Stimulated activated CD4-positive, alpha-beta T cell treated with anti-CD3 and anti-CD28 coated beads, Interleukin-4, amount 100 ng/mL, for 24 hours (primary cell): ENCODE measurements around the gene ADCY10.
"Not testable (repeated sequence)": the region's sequence is repeated elsewhere in the genome, so short reads cannot be mapped to it uniquely, and the experiment has no call there.

Experiments used
- DNase-seq: peaks from one replicate; pipeline ENCODE4 v3.0.0-alpha.2; 2020

Gene ADCY10

GRCh38 chr1:167913895-167914496 is at the start of gene ADCY10:
Gene ADCY10, minus strand, starts transcription at chr1:167914134. Its CDS starts 8,994 bp downstream, at chr1:167905140.
- DNase-seq = no peak

DNA sequence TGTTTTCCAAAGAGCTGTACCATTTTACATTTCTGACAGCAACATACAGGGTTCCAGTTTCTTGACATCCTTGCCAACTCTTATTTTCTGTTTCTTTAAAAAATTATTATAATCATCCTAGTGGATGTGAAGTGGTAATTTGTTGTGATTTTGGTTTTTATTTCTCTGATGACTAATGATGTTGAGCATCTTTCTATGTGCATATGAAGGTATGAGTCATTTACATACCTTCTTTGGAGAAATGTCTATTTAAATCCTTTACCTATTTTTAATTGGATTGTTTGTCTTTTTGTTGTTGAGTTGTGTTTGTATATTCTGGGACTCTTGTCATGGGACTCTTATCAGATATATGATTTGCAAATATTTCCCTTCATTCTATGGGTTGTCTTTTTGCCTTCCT is 43.8 kb upstream of the ADCY10 start:
- DNase-seq = no peak

GRCh38 chr1:167955915-167956314 is 42.0 kb upstream of the ADCY10 start:
- no peak for DNase-seq

GRCh38 chr1:167950569-167950968 is 36.6 kb upstream of the ADCY10 start:
- no peak for DNase-seq

GRCh38 chr1:167949785-167950184 is 35.9 kb upstream of the ADCY10 start:
- no peak for DNase-seq

- DNase-seq = no peak
Observed at GRCh38 chr1:167947733-167948132, 33.8 kb upstream of the ADCY10 start.

GRCh38 chr1:167943541-167943940 is 29.6 kb upstream of the ADCY10 start:
- DNase-seq = no peak

DNA sequence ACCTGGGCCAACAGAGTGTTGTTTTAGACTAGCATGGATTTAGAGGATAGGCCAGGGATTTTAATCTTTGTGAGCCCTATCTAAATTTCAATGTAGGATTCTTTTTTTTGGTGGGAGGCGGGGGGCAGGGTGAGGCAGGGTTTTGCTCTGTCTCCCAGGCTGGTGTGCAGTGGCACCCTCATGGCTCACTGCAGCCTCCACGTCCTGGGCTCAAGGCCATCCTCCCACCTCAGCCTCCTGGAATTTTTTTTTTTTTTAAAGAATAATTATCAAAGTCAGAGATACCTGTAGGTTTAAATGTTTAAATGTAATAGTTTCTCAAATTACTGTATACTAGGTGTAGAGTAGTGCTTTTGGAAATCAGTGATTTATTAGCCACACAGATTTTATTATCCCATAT is 26.3 kb upstream of the ADCY10 start:
- DNase-seq = no peak

DNA sequence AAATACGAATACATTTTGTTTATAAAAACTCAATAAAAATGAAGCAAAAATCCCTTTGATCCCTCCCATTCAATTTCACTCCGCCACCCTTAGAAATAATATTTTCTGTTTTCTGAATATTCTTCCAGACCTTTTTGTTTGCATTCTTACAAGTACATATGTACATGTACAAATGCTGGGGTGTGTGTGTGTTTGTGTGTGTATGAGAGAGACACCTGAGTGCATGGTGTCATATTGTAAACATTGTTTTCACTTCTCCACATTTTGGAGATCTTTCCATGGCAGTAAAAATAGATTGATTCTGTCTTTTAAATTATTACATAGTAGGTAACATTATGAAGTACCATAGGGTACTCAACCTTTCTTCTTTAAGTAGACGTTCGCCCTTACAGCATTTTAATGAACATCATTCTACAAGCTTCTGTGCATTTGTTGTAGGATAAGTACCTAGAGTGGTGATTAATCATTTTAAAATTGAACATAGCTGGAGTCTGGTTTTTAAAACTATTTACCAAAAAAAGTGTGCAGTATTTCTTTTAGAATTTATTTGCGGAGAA is 24.2 kb upstream of the ADCY10 start:
- no peak for DNase-seq

DNA sequence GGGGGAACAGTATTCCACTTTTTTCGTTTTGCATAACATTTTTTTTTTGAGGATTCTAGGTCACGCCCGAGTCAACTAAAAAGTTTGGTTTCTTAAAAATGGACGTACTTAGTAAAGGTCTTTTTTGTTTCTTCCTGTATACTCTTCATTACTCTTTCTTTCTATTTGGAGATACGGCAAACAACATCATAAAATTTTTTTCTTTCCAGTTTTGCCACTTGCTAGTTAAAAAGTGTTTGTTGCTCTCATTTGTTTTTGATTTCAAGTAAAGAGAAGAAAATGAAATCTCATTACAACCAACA is 23.7 kb upstream of the ADCY10 start:
- DNase-seq = no peak

- DNase-seq = peak; percentile 63
Observed at GRCh38 chr1:167936930-167937708, 23.2 kb upstream of the ADCY10 start, which contains the start of gene MPC2. Gene MPC2, minus strand, starts transcription at chr1:167937072. Its CDS starts 1,231 bp downstream, at chr1:167935841.

DNA sequence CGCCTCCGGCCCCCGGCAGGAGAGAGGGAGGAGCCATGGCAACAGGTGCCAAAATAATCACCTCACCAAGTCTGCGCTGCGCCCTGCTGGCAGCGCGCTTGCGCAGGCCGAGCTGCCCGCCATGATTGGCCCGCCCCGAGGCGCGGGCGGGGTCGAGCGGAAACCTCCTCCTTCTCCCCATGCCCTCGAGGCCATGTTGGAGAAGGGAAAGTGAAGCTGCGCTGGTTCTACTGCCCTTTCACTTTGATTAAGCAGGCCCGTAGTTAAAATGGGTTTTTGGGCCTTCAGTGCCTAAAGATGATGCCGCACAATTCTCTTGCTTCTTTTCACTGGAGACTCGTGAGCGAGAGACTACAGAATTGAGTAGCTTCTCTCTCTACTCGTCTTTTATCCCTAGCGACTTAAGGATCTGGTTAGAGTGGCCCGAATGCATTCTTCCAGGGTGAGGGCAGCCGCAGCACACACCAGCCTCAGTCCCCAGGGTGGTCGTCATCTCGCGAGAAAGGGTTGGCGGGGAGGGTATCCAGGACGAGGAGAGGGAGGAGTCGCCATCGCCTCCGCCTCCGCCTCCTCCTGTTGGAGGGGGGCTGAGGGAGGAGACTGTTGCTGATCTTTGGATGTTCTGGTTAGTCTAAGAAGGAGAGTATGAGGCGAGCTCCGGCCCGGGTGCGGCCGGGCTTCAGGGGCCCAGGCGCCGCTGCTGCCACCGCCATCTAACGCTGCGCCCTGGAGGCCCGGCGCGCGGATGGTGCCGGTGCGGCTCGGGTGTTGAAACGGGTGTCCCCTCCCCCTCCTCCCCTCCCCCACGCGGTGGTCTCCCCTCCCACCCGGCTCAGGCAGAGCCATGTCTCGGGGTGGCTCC is 22.4 kb upstream of the ADCY10 start, which contains the start of gene DCAF6:
Gene DCAF6 (plus strand): TSS at position 616 of the 862 bp plus-strand sequence. CDS start 229 bp downstream, at position 845.
- peak; percentile 97 for DNase-seq

GRCh38 chr1:167935216-167936067 is 21.5 kb upstream of the ADCY10 start:
- peak; percentile 36 for DNase-seq

- DNase-seq = no peak
Observed at GRCh38 chr1:167934426-167935215, 20.7 kb upstream of the ADCY10 start.

- DNase-seq = no peak
Observed at GRCh38 chr1:167933788-167934187, 19.9 kb upstream of the ADCY10 start.

DNA sequence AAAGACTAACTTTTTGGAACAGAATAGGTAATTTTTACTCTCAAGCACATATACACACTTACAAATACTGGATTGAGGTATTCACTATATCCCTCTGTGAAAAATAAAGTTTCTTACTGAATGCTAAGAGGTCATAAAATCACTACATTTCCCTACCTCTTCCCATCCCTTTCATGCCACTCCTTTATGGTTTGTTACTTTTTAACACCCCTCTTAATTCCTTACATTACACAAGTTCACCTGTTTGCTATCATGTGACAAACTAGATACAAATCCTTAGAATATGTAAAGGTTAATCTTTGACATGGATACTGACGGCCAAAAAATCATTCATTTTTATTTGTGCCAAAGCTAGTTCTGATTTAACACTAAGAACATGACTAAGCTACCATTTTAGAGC is 15.8 kb upstream of the ADCY10 start:
- no peak for DNase-seq

DNA sequence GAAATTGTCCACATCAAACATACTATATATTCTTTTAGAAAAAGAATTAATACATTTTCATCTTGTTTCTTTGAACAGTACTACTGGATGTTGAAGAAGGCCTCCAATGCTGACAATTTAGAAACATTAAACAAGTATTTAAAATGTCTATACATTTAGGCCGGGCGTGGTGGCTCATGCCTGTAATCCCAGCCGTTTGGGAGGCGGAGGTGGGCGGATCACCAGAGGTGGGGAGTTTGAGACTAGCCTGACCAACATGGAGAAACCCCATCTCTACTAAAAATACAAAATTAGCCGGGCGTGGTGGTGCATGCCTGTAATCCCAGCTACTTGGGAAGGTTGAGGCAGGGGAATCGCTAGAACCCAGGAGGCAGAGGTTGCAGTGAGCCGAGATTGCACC is 15.0 kb upstream of the ADCY10 start:
- DNase-seq = not testable (repeated sequence)

DNA sequence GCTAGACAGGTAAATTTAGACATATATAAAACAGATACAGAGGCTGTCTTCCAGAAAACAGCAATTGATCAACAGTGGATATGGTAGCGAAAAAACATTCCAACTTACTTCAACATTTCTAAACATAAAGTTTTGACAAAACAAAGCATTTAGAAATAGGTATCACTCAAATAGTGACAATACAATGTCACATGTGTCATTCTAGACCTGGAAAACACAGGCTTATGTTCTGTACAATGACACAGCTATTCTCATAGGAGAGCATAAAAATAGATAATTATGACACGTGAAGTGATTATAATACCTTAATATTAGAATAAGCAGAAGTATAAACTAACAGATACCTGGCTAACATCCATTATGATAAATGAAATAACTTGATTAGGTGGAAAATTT is 14.5 kb upstream of the ADCY10 start:
- no peak for DNase-seq

GRCh38 chr1:167927046-167927754 is 13.3 kb upstream of the ADCY10 start:
- DNase-seq = no peak

- DNase-seq = no peak
Observed at GRCh38 chr1:167926486-167926997, 12.6 kb upstream of the ADCY10 start.
